Measurements from ENCODE around the gene C1QL1.

C1QL1 gene

GRCh38 chr17:44914698-44915271 lies 53.3 kb downstream of the C1QL1 start:
- H3K4me3 ChIP-seq (ENCODE audit: insufficient read depth, low read depth, low read length, poor library complexity, severe bottlenecking), result no peak overlapping the region
- H3K27me3 ChIP-seq (replicated peaks; ENCODE audit: control insufficient read depth, insufficient read depth, low read length, poor library complexity, severe bottlenecking), result peaks cover 11% of the 10 kb centered on the region
- H3K4me1 ChIP-seq (ENCODE audit: control insufficient read depth, insufficient read depth, low read length, poor library complexity, severe bottlenecking), result peaks cover 8% of the 10 kb centered on the region
- H3K36me3 ChIP-seq (ENCODE audit: control insufficient read depth, insufficient read depth, low read length), result no peaks in the 10 kb centered on the region
- DNase-seq, result no peak
- H3K27ac ChIP-seq (ENCODE audit: insufficient read depth, low read length, poor library complexity, severe bottlenecking), result no peak overlapping the region
- H3K9me3 ChIP-seq (ENCODE audit: control insufficient read depth, low read length), result no peaks in the 10 kb centered on the region

GRCh38 chr17:44914148-44914547 lies 54.0 kb downstream of the C1QL1 start:
- Histone ChIP-seq H3K4me3 (ENCODE audit: insufficient read depth, low read depth, low read length, poor library complexity, severe bottlenecking) (no peak overlapping the region), H3K9me3 (ENCODE audit: control insufficient read depth, low read length) (no peaks in the 10 kb centered on the region), H3K4me1 (ENCODE audit: control insufficient read depth, insufficient read depth, low read length, poor library complexity, severe bottlenecking) (peaks cover 8% of the 10 kb centered on the region), H3K27me3 (replicated peaks; ENCODE audit: control insufficient read depth, insufficient read depth, low read length, poor library complexity, severe bottlenecking) (peaks cover 11% of the 10 kb centered on the region), H3K36me3 (ENCODE audit: control insufficient read depth, insufficient read depth, low read length) (no peaks in the 10 kb centered on the region), H3K27ac (ENCODE audit: insufficient read depth, low read length, poor library complexity, severe bottlenecking) (no peak overlapping the region)
- DNase-seq, result no peak

- Histone ChIP-seq H3K36me3 (ENCODE audit: control insufficient read depth, insufficient read depth, low read length) (no peaks in the 10 kb centered on the region), H3K4me1 (ENCODE audit: control insufficient read depth, insufficient read depth, low read length, poor library complexity, severe bottlenecking) (peaks cover 8% of the 10 kb centered on the region), H3K4me3 (ENCODE audit: insufficient read depth, low read depth, low read length, poor library complexity, severe bottlenecking) (no peak overlapping the region), H3K27ac (ENCODE audit: insufficient read depth, low read length, poor library complexity, severe bottlenecking) (no peak overlapping the region), H3K27me3 (replicated peaks; ENCODE audit: control insufficient read depth, insufficient read depth, low read length, poor library complexity, severe bottlenecking) (peaks cover 11% of the 10 kb centered on the region), H3K9me3 (ENCODE audit: control insufficient read depth, low read length) (no peaks in the 10 kb centered on the region)
- no peak for DNase-seq
Observed at GRCh38 chr17:44913676-44914075, 54.4 kb downstream of the C1QL1 start.

- Histone ChIP-seq H3K9me3 (ENCODE audit: control insufficient read depth, low read length) (no peaks in the 10 kb centered on the region), H3K4me1 (ENCODE audit: control insufficient read depth, insufficient read depth, low read length, poor library complexity, severe bottlenecking) (peaks cover 8% of the 10 kb centered on the region), H3K27me3 (replicated peaks; ENCODE audit: control insufficient read depth, insufficient read depth, low read length, poor library complexity, severe bottlenecking) (peaks cover 11% of the 10 kb centered on the region), H3K27ac (ENCODE audit: insufficient read depth, low read length, poor library complexity, severe bottlenecking) (no peak overlapping the region), H3K36me3 (ENCODE audit: control insufficient read depth, insufficient read depth, low read length) (no peaks in the 10 kb centered on the region), H3K4me3 (ENCODE audit: insufficient read depth, low read depth, low read length, poor library complexity, severe bottlenecking) (no peak overlapping the region)
- no peak for DNase-seq
Observed at GRCh38 chr17:44912763-44913544, 55.1 kb downstream of the C1QL1 start.

GRCh38 chr17:44911133-44912001 lies 56.7 kb downstream of the C1QL1 start:
- Histone ChIP-seq H3K36me3 (ENCODE audit: control insufficient read depth, insufficient read depth, low read length) (no peaks in the 10 kb centered on the region), H3K4me1 (ENCODE audit: control insufficient read depth, insufficient read depth, low read length, poor library complexity, severe bottlenecking) (peaks cover 8% of the 10 kb centered on the region), H3K27ac (ENCODE audit: insufficient read depth, low read length, poor library complexity, severe bottlenecking) (no peak overlapping the region), H3K27me3 (replicated peaks; ENCODE audit: control insufficient read depth, insufficient read depth, low read length, poor library complexity, severe bottlenecking) (peaks cover 11% of the 10 kb centered on the region), H3K9me3 (ENCODE audit: control insufficient read depth, low read length) (no peaks in the 10 kb centered on the region), H3K4me3 (ENCODE audit: insufficient read depth, low read depth, low read length, poor library complexity, severe bottlenecking) (peak overlapping the region; percentile 34)
- peak in 2 of 3 donors; percentile 16 to 34 for DNase-seq

- Histone ChIP-seq H3K4me1 (ENCODE audit: control insufficient read depth, insufficient read depth, low read length, poor library complexity, severe bottlenecking) (peaks cover 8% of the 10 kb centered on the region), H3K36me3 (ENCODE audit: control insufficient read depth, insufficient read depth, low read length) (no peaks in the 10 kb centered on the region), H3K27ac (ENCODE audit: insufficient read depth, low read length, poor library complexity, severe bottlenecking) (no peak overlapping the region), H3K27me3 (replicated peaks; ENCODE audit: control insufficient read depth, insufficient read depth, low read length, poor library complexity, severe bottlenecking) (peaks cover 11% of the 10 kb centered on the region), H3K9me3 (ENCODE audit: control insufficient read depth, low read length) (no peaks in the 10 kb centered on the region), H3K4me3 (ENCODE audit: insufficient read depth, low read depth, low read length, poor library complexity, severe bottlenecking) (peak overlapping the region; percentile 34)
- DNase-seq, result no peak
Observed at GRCh38 chr17:44910231-44911106, 57.6 kb downstream of the C1QL1 start.

Measured in effector memory CD4-positive, alpha-beta T cell (primary cell).